H9 (cell line): ENCODE data around the gene ELFN1. TPM values are rescaled to one million over a fixed set of nuclear protein-coding genes. Genes with fewer than 3 reads are reported as not detected.

ENCODE experiments used
- DNase-seq: peaks from one replicate; pipeline ENCODE4 v3.0.0-alpha.2; 2017
- H2AFZ ChIP-seq: one replicate; pipeline ENCODE4 v1.6.1; 2013; ENCODE audit warnings: mild to moderate bottlenecking, low read length, control low read depth, moderate library complexity
- H2AK5ac ChIP-seq: 2 replicates; pipeline ENCODE4 v1.6.1; 2013; ENCODE audit warnings: low read length, control low read depth, mixed read lengths; ENCODE audit not compliant: insufficient read length
- H2BK120ac ChIP-seq: one replicate; pipeline ENCODE4 v1.6.1; 2013; ENCODE audit warnings: low read depth, mild to moderate bottlenecking, low read length, control low read depth, inconsistent platforms; ENCODE audit not compliant: poor library complexity, severe bottlenecking
- H2BK12ac ChIP-seq: 2 replicates; pipeline ENCODE4 v1.6.1; 2013; ENCODE audit warnings: low read length, control low read depth, mixed read lengths, low read depth; ENCODE audit not compliant: insufficient read length
- H2BK15ac ChIP-seq: 2 replicates; pipeline ENCODE4 v1.6.1; 2013; ENCODE audit warnings: low read depth, low read length, control low read depth
- H2BK20ac ChIP-seq: one replicate; pipeline ENCODE4 v1.6.1; 2013; ENCODE audit warnings: low read depth, mild to moderate bottlenecking, low read length, control low read depth, inconsistent platforms; ENCODE audit not compliant: poor library complexity, severe bottlenecking
- H2BK5ac ChIP-seq: 2 replicates; pipeline ENCODE4 v1.6.1; 2013; ENCODE audit warnings: low read length, control low read depth, mixed read lengths; ENCODE audit not compliant: insufficient read length
- H3K14ac ChIP-seq: 2 replicates; pipeline ENCODE4 v1.6.1; 2013; ENCODE audit warnings: low read length, control low read depth; ENCODE audit not compliant: insufficient read depth
- H3K18ac ChIP-seq: 2 replicates; pipeline ENCODE4 v1.6.1; 2013; ENCODE audit warnings: low read depth, mild to moderate bottlenecking, mixed read lengths, low read length, control low read depth; ENCODE audit not compliant: insufficient read length
- H3K23ac ChIP-seq: 2 replicates; pipeline ENCODE4 v1.6.1; 2013; ENCODE audit warnings: low read length, control low read depth, mixed read lengths, low read depth; ENCODE audit not compliant: insufficient read length
- H3K23me2 ChIP-seq: 2 replicates; pipeline ENCODE4 v1.6.1; 2013; ENCODE audit warnings: low read depth, mild to moderate bottlenecking, mixed read lengths, low read length, control low read depth; ENCODE audit not compliant: insufficient read length, poor library complexity, severe bottlenecking
- H3K27ac ChIP-seq: 2 replicates; pipeline ENCODE4 v1.5.1; 2013; ENCODE audit warnings: low read length, control low read depth, mixed read lengths, low read depth; ENCODE audit not compliant: insufficient read length
- H3K27me3 ChIP-seq: 2 replicates; pipeline ENCODE4 v1.6.1; 2013; ENCODE audit warnings: low read length, control low read depth, inconsistent platforms; ENCODE audit not compliant: insufficient read depth
- H3K4ac ChIP-seq: 2 replicates; pipeline ENCODE4 v1.6.1; 2013; ENCODE audit warnings: low read depth, mild to moderate bottlenecking, control low read depth, inconsistent platforms, low read length, moderate library complexity
- H3K4me1 ChIP-seq: 2 replicates; pipeline ENCODE4 v1.6.1; 2013; ENCODE audit warnings: low read length, control low read depth, inconsistent platforms; ENCODE audit not compliant: insufficient read depth
- H3K4me2 ChIP-seq: 2 replicates; pipeline ENCODE4 v1.6.1; 2013; ENCODE audit warnings: low read length, control low read depth, mixed read lengths; ENCODE audit not compliant: insufficient read length, insufficient read depth
- H3K56ac ChIP-seq: 2 replicates; pipeline ENCODE4 v1.6.1; 2013; ENCODE audit warnings: low read depth, mild to moderate bottlenecking, mixed read lengths, low read length, control low read depth; ENCODE audit not compliant: insufficient read length
- H3K79me1 ChIP-seq: 2 replicates; pipeline ENCODE4 v1.6.1; 2013; ENCODE audit warnings: low read depth, mild to moderate bottlenecking, moderate library complexity, low read length, control low read depth, inconsistent platforms; ENCODE audit not compliant: insufficient read depth, poor library complexity, severe bottlenecking
- H3K79me2 ChIP-seq: 2 replicates; pipeline ENCODE4 v1.6.1; 2013; ENCODE audit warnings: low read length, control low read depth, inconsistent platforms; ENCODE audit not compliant: insufficient read depth
- H3K9ac ChIP-seq: 2 replicates; pipeline ENCODE4 v1.6.1; 2013; ENCODE audit warnings: low read length, control low read depth, mixed read lengths; ENCODE audit not compliant: insufficient read length; ENCODE audit errors: extremely low read depth
- H3K9me3 ChIP-seq: one replicate; pipeline ENCODE4 v1.6.1; 2013; ENCODE audit warnings: low read depth, low read length, inconsistent platforms; ENCODE audit not compliant: control insufficient read depth
- H3T11ph ChIP-seq: one replicate; pipeline ENCODE4 v1.6.1; 2013; ENCODE audit warnings: mild to moderate bottlenecking, low read length, control low read depth, inconsistent platforms
- H4K20me1 ChIP-seq: one replicate; pipeline ENCODE4 v1.6.1; 2013; ENCODE audit not compliant: control insufficient read depth, insufficient read length, insufficient read depth
- H4K5ac ChIP-seq: 2 replicates; pipeline ENCODE4 v1.6.1; 2013; ENCODE audit warnings: low read depth, mild to moderate bottlenecking, mixed read lengths, low read length, control low read depth; ENCODE audit not compliant: insufficient read length
- H4K8ac ChIP-seq: replicated peaks from 2 replicates; pipeline ENCODE4 v1.6.1; 2013; ENCODE audit warnings: low read length, control low read depth, mixed read lengths, low read depth; ENCODE audit not compliant: insufficient read length
- H4K91ac ChIP-seq: 2 replicates; pipeline ENCODE4 v1.6.1; 2013; ENCODE audit warnings: low read depth, mild to moderate bottlenecking, moderate library complexity, mixed read lengths, low read length, control low read depth; ENCODE audit not compliant: insufficient read length
- H3K27ac Mint-ChIP-seq, 3 experiments: 2 replicates in 2 of 3; 3 replicates in 1 of 3; pipeline ENCODE4 v1.8.0; 2020 to 2021; ENCODE audit warnings: mixed read lengths in 3 of 3, mild to moderate bottlenecking in 1 of 3, moderate library complexity in 1 of 3
- H3K27me3 Mint-ChIP-seq: 2 replicates; pipeline ENCODE4 v1.8.0; 2021; ENCODE audit warnings: low read depth, mild to moderate bottlenecking, moderate library complexity, mixed read lengths
- H3K36me3 Mint-ChIP-seq, 3 experiments: 2 replicates in 2 of 3; 3 replicates in 1 of 3; pipeline ENCODE4 v1.8.0; 2020 to 2021; ENCODE audit warnings: low read depth in 3 of 3, mixed read lengths in 3 of 3; ENCODE audit not compliant: insufficient read depth in 1 of 3
- H3K4me1 Mint-ChIP-seq, 2 experiments: 2 replicates each; pipeline ENCODE4 v1.8.0; 2020; ENCODE audit warnings: mixed read lengths in 2 of 2
- H3K4me3 Mint-ChIP-seq, 2 experiments: 2 replicates in 1 of 2; 3 replicates in 1 of 2; pipeline ENCODE4 v1.8.0; 2020 to 2021; ENCODE audit warnings: mild to moderate bottlenecking in 2 of 2, mixed read lengths in 2 of 2, moderate library complexity in 1 of 2
- H3K9me3 Mint-ChIP-seq, 2 experiments: 2 replicates in 1 of 2; 3 replicates in 1 of 2; pipeline ENCODE4 v1.8.0; 2020; ENCODE audit warnings: mild to moderate bottlenecking in 2 of 2, mixed read lengths in 2 of 2, moderate library complexity in 1 of 2
- CTCF ChIP-seq: fragments of 200-600 bp; sonication (generic); conservative IDR thresholded peaks from 3 replicates; pipeline ENCODE4 v1.8.0; 2021; ENCODE audit warnings: antibody characterized with exemption, mild to moderate bottlenecking
- WGBS: extraction: QIAGEN DNeasy Blood & Tissue Kit; methylation state at CpG from one replicate; pipeline ENCODE4 v1.1.7; 2013; ENCODE audit warnings: missing lambda C conversion rate, low lambda C conversion rate, mixed read lengths; ENCODE audit not compliant: insufficient read length; ENCODE audit errors: extremely low coverage; 5-methylcytosine and 5-hydroxymethylcytosine counted together
- total RNA-seq: library from RNA; stranded (reverse); gene quantifications from 2 replicates; pipeline ENCODE4 v1.2.1, GENCODE V29; 2021

Gene ELFN1
- total RNA-seq, 1 experiment from 2014 or later = 3.7 TPM

- Mint-ChIP-seq H3K27ac (no peak overlapping the region), H3K27me3 (peaks cover 9% of the 10 kb centered on the region), H3K4me3 (no peak overlapping the region), H3K9me3 (peaks cover 20 to 22% of the 10 kb centered on the region in 2 experiments), H3K36me3 (peaks cover 2 to 9% (median 6%) of the 10 kb centered on the region in 3 experiments), H3K4me1 (peaks cover 0 to 3% of the 10 kb centered on the region in 2 experiments; a peak in 3 of 4 replicates)
- Histone ChIP-seq H2BK15ac (no peak overlapping the region), H3K79me2 (no peaks in the 10 kb centered on the region), H3T11ph (no peak overlapping the region), H2AK5ac (no peak overlapping the region), H3K4me2 (no peak overlapping the region), H3K79me1 (no peaks in the 10 kb centered on the region), H3K56ac (no peak overlapping the region), H4K5ac (no peak overlapping the region), H3K4ac (no peak overlapping the region), H3K4me1 (no peaks in the 10 kb centered on the region), H4K20me1 (no peaks in the 10 kb centered on the region), H2AFZ (no peak overlapping the region), H3K14ac (no peak overlapping the region), H4K91ac (no peak overlapping the region), H3K23ac (no peak overlapping the region), H3K27ac (no peak overlapping the region), H3K9ac (no peak overlapping the region), H2BK12ac (no peak overlapping the region), H2BK5ac (no peak overlapping the region), H3K23me2 (no peaks in the 10 kb centered on the region), H3K18ac (no peak overlapping the region), H2BK120ac (no peak overlapping the region), H3K9me3 (no peaks in the 10 kb centered on the region), H4K8ac (no peak overlapping the region), H2BK20ac (no peak overlapping the region), H3K27me3 (no peaks in the 10 kb centered on the region)
- no CpG with 5 or more reads among the region's 11 CpGs for WGBS
- DNase-seq = peak; percentile 46
- no peak for TF ChIP-seq CTCF
Measured at GRCh38 chr7:1638215-1638661, 31.8 kb upstream of the ELFN1 start.
